Right lung (tissue), 5 donors: ENCODE measurements around the gene SLC2A11. TPM values are rescaled to one million over a fixed set of nuclear protein-coding genes. Genes with fewer than 3 reads are reported as not detected.
A peak's percentile ranks its signal among the peaks of the same experiment; 100 is the strongest.
"Not testable (repeated sequence)": the region's sequence is repeated elsewhere in the genome, so short reads cannot be mapped to it uniquely, and the experiment has no call there.

Source experiments
- DNase-seq, 2 donors: peaks; one replicate each; pipeline ENCODE4 v3.0.0-alpha.2; 2013
- polyA plus RNA-seq, 5 donors: library from polyadenylated mRNA; unstranded; fragments of 120-200 nt; gene quantifications; one replicate each; pipeline versions ENCODE4 v1.2.1 to v1.2.3, GENCODE V29; 2013; ENCODE audit warnings: inconsistent platforms in 1 of 5, low replicate concordance in 1 of 5; ENCODE audit not compliant: insufficient read length in 5 of 5, insufficient read depth in 1 of 5

SLC2A11 gene
- polyA plus RNA-seq, 5 donors = 14.9 to 24.0 (median 19.8) TPM

GRCh38 chr22:23846081-23846469 is 11.6 kb upstream of the SLC2A11 start:
- no peak for DNase-seq

DNA sequence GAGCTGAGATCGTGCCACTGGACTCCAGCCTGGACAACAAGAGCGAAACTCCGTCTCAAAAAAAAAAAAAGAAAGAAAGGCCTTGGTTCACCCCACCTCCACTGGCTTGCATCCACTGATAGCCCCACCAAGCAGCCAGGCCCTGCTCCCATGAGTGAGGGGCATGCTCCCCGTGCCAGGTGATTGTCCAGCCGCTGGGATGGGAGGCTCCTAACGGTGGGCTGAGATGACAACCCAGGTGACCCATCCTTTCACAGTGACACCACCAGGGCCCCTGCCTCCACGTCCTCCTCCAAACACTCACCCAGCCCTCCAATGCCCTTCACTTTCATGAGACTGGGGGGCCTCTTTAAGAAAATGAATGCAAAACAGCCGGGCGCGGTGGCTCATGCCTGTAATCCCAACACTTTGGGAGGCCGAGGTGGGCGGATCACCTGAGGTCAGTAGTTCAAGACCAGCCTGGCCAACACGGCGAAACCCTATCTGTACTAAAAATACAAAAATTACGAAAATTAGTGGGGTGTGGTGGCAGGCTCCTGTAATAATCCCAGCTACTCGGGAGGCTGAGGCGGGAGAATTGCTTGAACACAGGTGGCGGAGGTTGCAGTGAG is 10.3 kb upstream of the SLC2A11 start:
- DNase-seq = no peak

DNA sequence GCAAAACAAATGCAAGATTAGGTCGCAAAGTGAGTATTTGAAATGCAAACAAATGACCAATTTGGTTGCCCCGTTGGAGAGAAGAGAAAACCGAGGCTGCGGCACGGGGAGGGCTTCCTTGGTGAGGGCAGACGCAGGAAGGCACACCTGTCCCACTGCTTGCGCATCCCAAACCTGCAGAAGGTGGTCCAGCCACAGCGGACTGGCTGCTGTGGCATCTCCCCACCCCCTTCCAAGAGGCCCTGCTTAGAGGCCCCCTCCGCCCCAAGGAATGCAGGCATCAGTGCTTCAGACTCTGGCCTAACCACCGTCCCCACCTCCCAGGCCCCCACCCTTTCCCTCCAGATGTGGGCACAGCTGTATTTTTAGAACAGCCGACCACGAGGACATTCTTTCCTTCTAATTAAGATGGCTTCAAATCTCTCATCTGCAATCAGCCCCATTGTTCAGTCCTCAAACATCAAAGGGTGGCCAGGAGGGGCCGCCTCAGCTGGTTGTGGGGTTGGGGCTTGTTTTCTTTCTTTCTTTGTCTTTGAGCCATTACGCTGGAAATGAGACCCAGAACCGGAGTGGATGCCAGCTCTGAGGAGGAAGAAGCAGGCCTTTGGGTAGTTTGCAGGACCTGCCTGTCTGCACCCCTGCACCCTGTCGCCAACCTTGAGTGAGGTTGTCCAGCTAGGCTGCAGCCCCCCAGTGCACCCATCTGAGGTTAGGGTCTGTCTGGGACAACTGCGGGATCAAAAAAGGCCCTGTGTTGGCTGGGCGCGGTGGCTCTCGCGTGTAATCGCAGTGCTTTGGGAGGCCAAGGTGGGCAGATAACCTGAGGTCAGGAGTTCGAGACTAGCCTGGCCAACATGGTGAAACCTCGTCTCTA is 9.4 kb upstream of the SLC2A11 start:
- no peak for DNase-seq

- peak; percentile 70 for DNase-seq
Observed at GRCh38 chr22:23849009-23850006, 8.4 kb upstream of the SLC2A11 start.

DNA sequence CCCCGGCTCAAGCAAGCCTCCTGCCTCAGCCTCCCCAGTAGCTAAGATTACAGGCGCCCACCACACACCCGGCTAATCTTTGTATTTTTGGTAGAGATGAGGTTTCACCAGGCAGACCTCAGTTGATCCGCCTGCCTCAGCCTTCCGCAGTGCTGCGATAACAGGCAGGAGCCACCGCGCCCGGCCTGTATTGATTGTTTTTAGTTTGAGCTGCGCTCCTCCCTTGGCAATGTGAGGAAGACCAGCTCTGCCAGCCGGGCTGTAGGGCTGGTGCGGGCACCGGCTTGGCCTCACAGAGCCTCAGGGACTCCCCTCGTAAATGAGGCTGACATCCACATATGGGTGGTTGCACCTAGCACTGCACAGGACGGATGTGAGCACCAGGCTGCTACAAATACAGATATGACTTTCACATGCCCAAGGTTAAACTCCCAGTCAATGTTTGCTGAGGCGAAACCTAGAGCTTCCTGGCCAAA is 7.5 kb upstream of the SLC2A11 start:
- DNase-seq = no peak

GRCh38 chr22:23856721-23857605 is 712 bp upstream of the SLC2A11 start:
- DNase-seq = peak in 1 of 2 donors; percentile 33

GRCh38 chr22:23858484-23858815 is 775 bp downstream of the SLC2A11 start:
- no peak for DNase-seq

- no peak for DNase-seq
Observed at GRCh38 chr22:23859201-23859600, 1.5 kb downstream of the SLC2A11 start.

GRCh38 chr22:23860187-23860586 is 2.5 kb downstream of the SLC2A11 start:
- DNase-seq = not testable (repeated sequence)

- no peak for DNase-seq
Observed at GRCh38 chr22:23862103-23862502, 4.4 kb downstream of the SLC2A11 start.

GRCh38 chr22:23864499-23865154 is 7.0 kb downstream of the SLC2A11 start:
- DNase-seq = not testable (repeated sequence)

DNA sequence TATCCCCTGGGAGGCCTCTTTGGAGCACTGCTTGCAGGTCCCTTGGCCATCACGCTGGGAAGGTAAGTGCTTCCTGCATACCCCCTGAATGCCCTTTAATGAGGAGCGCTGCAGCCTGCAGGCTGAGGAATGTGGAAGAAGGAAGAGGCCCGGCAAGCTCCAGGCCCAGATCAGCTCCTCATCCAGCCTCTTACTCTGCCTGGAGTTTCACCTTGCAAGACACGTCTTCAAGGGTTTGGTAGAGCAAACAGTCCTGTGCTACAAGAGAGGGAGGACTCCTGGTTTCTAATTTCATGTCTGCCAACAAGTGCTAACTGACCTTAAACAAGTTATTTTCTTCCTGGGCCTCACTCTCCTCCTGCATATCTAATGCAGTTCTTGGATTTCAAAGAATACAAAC is 10.9 kb downstream of the SLC2A11 start:
- no peak for DNase-seq

DNA sequence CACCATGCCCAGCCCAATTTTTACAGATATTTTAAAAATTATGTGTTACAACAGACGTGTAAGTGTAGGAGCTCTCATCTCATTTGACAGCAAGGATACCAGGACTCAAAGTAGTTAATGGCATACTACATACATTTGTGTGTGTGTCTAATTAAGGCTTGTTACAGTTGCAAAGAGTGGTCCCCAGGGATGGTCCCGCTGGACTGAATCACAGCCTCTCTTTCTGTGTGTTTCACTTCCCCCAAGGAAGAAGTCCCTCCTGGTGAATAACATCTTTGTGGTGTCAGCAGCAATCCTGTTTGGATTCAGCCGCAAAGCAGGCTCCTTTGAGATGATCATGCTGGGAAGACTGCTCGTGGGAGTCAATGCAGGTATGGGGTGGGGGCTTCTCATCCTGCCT is 17.2 kb downstream of the SLC2A11 start:
- no peak for DNase-seq

GRCh38 chr22:23875801-23876200 is 18.1 kb downstream of the SLC2A11 start:
- DNase-seq = no peak

DNA sequence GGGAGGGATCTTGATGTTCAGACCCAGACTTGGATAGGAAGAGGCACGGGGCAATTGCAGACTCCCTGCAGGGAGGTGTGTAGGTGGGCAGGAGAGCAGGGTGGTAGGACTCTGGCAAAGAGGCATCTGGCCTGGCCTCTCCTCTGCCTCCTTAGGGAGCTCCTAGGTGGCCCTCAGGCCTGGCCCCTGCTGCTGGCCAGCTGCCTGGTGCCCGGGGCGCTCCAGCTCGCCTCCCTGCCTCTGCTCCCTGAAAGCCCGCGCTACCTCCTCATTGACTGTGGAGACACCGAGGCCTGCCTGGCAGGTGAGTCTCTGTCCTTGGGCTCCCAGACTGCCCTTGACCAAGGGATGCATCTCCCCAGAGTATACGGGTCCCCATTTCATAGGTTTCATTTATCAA is 19.9 kb downstream of the SLC2A11 start:
- DNase-seq = no peak

- no peak for DNase-seq
Observed at GRCh38 chr22:23878219-23878618, 20.5 kb downstream of the SLC2A11 start.

- DNase-seq = no peak
Observed at GRCh38 chr22:23882370-23882769, 24.7 kb downstream of the SLC2A11 start.

GRCh38 chr22:23883658-23884057 is 26.0 kb downstream of the SLC2A11 start:
- DNase-seq = no peak

DNA sequence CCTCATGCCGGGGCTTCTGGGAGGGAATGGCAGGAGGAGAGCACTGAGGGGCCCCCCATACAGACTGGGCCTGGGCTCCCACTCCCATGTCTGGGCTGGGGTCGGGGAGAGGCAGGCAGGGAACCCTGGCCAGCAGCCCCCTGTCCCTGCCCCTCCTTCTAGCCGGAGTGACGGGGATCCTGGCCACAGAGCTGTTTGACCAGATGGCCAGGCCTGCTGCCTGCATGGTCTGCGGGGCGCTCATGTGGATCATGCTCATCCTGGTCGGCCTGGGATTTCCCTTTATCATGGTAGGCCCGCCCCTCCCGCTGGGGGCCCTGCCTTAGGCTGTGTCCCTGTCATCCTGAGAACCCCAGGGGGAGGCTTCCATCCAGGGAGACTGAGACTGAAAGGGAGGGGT is 26.5 kb downstream of the SLC2A11 start:
- no peak for DNase-seq

- DNase-seq = no peak
Observed at GRCh38 chr22:23888615-23889401, 31.1 kb downstream of the SLC2A11 start.
